Panc1 (cell line): Measurements from ENCODE around the gene EVI5.

Experiments
- CTCF ChIP-seq: fragments of 450-650 bp; IDR thresholded peaks from 2 replicates; pipeline ENCODE4 v1.5.1; 2017; ENCODE audit warnings: mild to moderate bottlenecking
- REST ChIP-seq, 2 experiments: IDR thresholded peaks; 2 replicates each; pipeline ENCODE4 v1.6.1; 2011 to 2012; ENCODE audit warnings: low read depth in 2 of 2, control low read depth in 1 of 2, low read length in 1 of 2, mild to moderate bottlenecking in 1 of 2, moderate library complexity in 1 of 2; ENCODE audit not compliant: insufficient read depth in 1 of 2
- SIN3A ChIP-seq: IDR thresholded peaks from 2 replicates; pipeline ENCODE4 v1.6.1; 2012; ENCODE audit warnings: low read depth, mild to moderate bottlenecking, low read length, moderate library complexity, borderline replicate concordance; ENCODE audit not compliant: insufficient read depth
- TCF7L2 ChIP-seq: IDR thresholded peaks from 2 replicates; pipeline ENCODE4 v1.6.1; 2011; ENCODE audit warnings: mild to moderate bottlenecking, low read depth, low read length, inconsistent platforms

DNA sequence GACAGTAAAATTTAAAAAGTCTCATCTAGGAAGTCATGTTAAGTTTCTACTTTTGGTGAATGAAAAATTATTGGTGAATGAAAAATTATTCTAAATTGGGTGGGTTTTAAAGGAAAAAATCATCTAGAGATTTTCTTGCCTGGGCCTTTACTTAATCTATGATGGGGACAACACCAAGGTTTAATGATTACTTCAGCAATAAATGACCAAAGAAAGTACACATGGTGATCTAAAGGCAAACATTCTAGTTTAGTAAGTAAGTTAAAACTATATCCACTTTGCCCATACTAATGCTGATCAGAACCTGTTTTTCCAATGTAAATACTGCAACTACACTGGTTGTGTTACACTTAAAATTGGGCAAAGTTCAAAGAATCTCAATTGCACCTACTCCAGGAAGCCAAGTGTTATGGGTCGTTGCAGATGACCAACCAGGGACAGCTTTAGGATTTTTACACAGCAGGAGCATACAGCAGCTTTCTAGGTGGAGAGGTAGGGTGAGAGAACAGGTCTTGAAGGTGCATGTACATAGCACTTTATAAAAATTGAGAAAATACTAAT lies 32.3 kb upstream of the EVI5 start:
- TF ChIP-seq CTCF (no peak), SIN3A (no peak), TCF7L2 (no peak), REST (IDR thresholded peaks at IDR 0.05; ENCODE audit: insufficient read depth in 1 of 2, low read depth in 2 of 2, low read length in 1 of 2) (no peak)
